Astrocyte (in vitro differentiated cells and primary cell): ENCODE data around the gene RLN3.

Experiments used
- CTCF ChIP-seq: IDR thresholded peaks from 2 replicates; pipeline ENCODE4 v1.5.1; 2011; ENCODE audit warnings: low read depth, mild to moderate bottlenecking, inconsistent platforms, low read length, moderate library complexity; ENCODE audit not compliant: insufficient read depth
- EZH2 ChIP-seq: IDR thresholded peaks from 2 replicates; pipeline ENCODE4 v1.6.1; 2012; ENCODE audit warnings: mild to moderate bottlenecking, low read length, inconsistent platforms; ENCODE audit not compliant: insufficient read depth

GRCh38 chr19:13982773-13983172, 45.2 kb upstream of the RLN3 start:
- TF ChIP-seq CTCF (no peak), EZH2 (no peak)
